Spleen (tissue), 11 donors: ENCODE data around the gene PNMA8C. TPM values are rescaled to one million over a fixed set of nuclear protein-coding genes. Genes with fewer than 3 reads are reported as not detected.
A peak's percentile ranks its signal among the peaks of the same experiment; 100 is the strongest.
"Not testable (repeated sequence)": the region's sequence is repeated elsewhere in the genome, so short reads cannot be mapped to it uniquely, and the experiment has no call there.

ENCODE experiments used
- DNase-seq: peaks from one replicate; pipeline ENCODE4 v3.0.0-alpha.2; 2020
- H3K27ac ChIP-seq, 8 donors: fragments of 200-600 bp; sonication (generic) in 7 of 8; 1 replicate in 4 of 8; 2 replicates in 4 of 8; pipeline versions ENCODE4 v1.5.0 to v1.8.0; 2016 to 2021; ENCODE audit warnings: inconsistent platforms in 4 of 8, mild to moderate bottlenecking in 4 of 8, moderate library complexity in 1 of 8
- H3K27me3 ChIP-seq, 7 donors: fragments of 200-600 bp; sonication (generic) in 6 of 7; replicated peaks in 1 of 7; 1 replicate in 4 of 7; 2 replicates in 3 of 7; pipeline versions ENCODE4 v1.5.0 to v1.8.0; 2016 to 2021; ENCODE audit warnings: inconsistent platforms in 3 of 7, mild to moderate bottlenecking in 1 of 7
- H3K36me3 ChIP-seq, 6 donors: fragments of 200-600 bp; sonication (generic) in 5 of 6; 1 replicate in 4 of 6; 2 replicates in 2 of 6; pipeline versions ENCODE4 v1.5.0 to v1.8.0; 2016 to 2021; ENCODE audit warnings: inconsistent platforms in 2 of 6
- H3K4me1 ChIP-seq, 6 donors: fragments of 200-600 bp; sonication (generic) in 5 of 6; 1 replicate in 3 of 6; 2 replicates in 3 of 6; pipeline versions ENCODE4 v1.5.0 to v1.8.0; 2016 to 2021; ENCODE audit warnings: inconsistent platforms in 3 of 6
- H3K4me3 ChIP-seq, 8 donors: fragments of 200-600 bp; sonication (generic) in 7 of 8; 1 replicate in 4 of 8; 2 replicates in 4 of 8; pipeline versions ENCODE4 v1.5.0 to v1.8.0; 2016 to 2021; ENCODE audit warnings: inconsistent platforms in 4 of 8, mild to moderate bottlenecking in 4 of 8, moderate library complexity in 2 of 8
- H3K9me3 ChIP-seq, 8 donors: fragments of 200-600 bp; sonication (generic) in 7 of 8; 1 replicate in 4 of 8; 2 replicates in 4 of 8; pipeline versions ENCODE4 v1.5.0 to v1.8.0; 2016 to 2021; ENCODE audit warnings: inconsistent platforms in 4 of 8
- CTCF ChIP-seq, 11 experiments: fragments of 200-600 bp in 7 of 11; fragments of 450-650 bp in 4 of 11; sonication (generic) in 4 of 11; IDR thresholded peaks in 8 of 11; conservative IDR thresholded peaks in 3 of 11; 1 replicate in 7 of 11; 2 replicates in 4 of 11; pipeline versions ENCODE4 v1.4.0 to v1.8.0; 2016 to 2021; ENCODE audit warnings: antibody characterized with exemption in 11 of 11, inconsistent platforms in 4 of 11, mild to moderate bottlenecking in 1 of 11
- POLR2AphosphoS5 ChIP-seq, 3 donors: sonication (generic); formaldehyde crosslinking; IDR thresholded peaks; one replicate each; pipeline ENCODE4 v1.5.1; 2017; ENCODE audit warnings: antibody characterized with exemption in 3 of 3
- WGBS, 5 donors: extraction: QIAGEN DNeasy Blood & Tissue Kit in 3 of 5; methylation state at CpG; one replicate each; pipeline versions ENCODE4 v1.1.5 to v1.1.7; 2013 to 2018; 5-methylcytosine and 5-hydroxymethylcytosine counted together
- intact Hi-C: fragments of 100-400 bp; cut with DNase I; formaldehyde crosslinking; loops from one replicate; pipeline ENCODE4 v1.15.0; 2023; ENCODE audit warnings: low total_unique reads
- polyA plus RNA-seq, 3 donors: library from polyadenylated mRNA; stranded (reverse); fragments of 200-250 nt; gene quantifications; one replicate each; pipeline ENCODE4 v1.2.1, GENCODE V29; 2013
- total RNA-seq, 7 donors: library from RNA; depleted of rRNA in 3 of 7; stranded (reverse); fragments of >200 nt in 3 of 7; fragmentation: NEBNext Ultra II Directional in 4 of 7; extraction: Animal tissue kit (Norgen Biotek cat#: 25700) in 4 of 7; gene quantifications; one replicate each; pipeline versions ENCODE4 v1.1.0 to v1.2.1, GENCODE V29; 2016 to 2021
- donor health status: healthy with polysubstance abuse.
- donor health status: DM: no; HTN: no; CAD: no; lungs with moderate emphysema.
- donor health status: DM: no; HTN: no; CAD: no.
- donor health status: Bipolar disorder and iron deficiency.
- donor health status: healthy.
- donor health status: DM: no; HTN: no; CAD: no.
- donor health status: DM: yes; HTN: yes; CAD: no.

PNMA8C gene
- total and polyA plus RNA-seq, 10 donors: 0.03 TPM; not detected in 9

- 92 to 96% (median 94%) methylated on average over 19 to 20 of the region's 20 CpGs for WGBS, 5 donors
- no peaks in the 10 kb centered on the region for H3K9me3 ChIP-seq
- TF ChIP-seq CTCF (IDR thresholded peaks at IDR 0.05 in 8 of 11, conservative IDR thresholded peaks at IDR 0.05 in 3 of 11): no peak
- TF ChIP-seq POLR2AphosphoS5 (IDR thresholded peaks at IDR 0.05): peak in 1 of 3 donors; percentile 32
- DNase-seq: no peak
- H3K27ac ChIP-seq: peak overlapping the region in 1 of 8 donors; percentile 5
- intact Hi-C loops: no loop called here
- peaks cover 0 to 98% (median 50%) of the 10 kb centered on the region in 6 donors for H3K36me3 ChIP-seq
- H3K4me1 ChIP-seq: peaks cover 1 to 60% (median 24%) of the 10 kb centered on the region in 6 donors
- H3K4me3 ChIP-seq: no peak overlapping the region
- H3K27me3 ChIP-seq: no peaks in the 10 kb centered on the region
These were observed 52.2 kb downstream of the PNMA8C start for GRCh38 chr19:46376241-46377153.

- H3K27ac ChIP-seq, H3K4me3 ChIP-seq, H3K9me3 ChIP-seq, H3K27me3 ChIP-seq, intact Hi-C loops: not testable (repeated sequence)
- DNase-seq: peak; percentile 34
- 92 to 98% (median 95%) methylated on average over 16 to 22 of the region's 22 CpGs for WGBS, 5 donors
- Histone ChIP-seq H3K36me3 (peaks cover 0 to 98% (median 45%) of the 10 kb centered on the region in 6 donors), H3K4me1 (peaks cover 4 to 62% (median 32%) of the 10 kb centered on the region in 6 donors)
These were observed 53.2 kb downstream of the PNMA8C start for GRCh38 chr19:46375476-46376067.

Other genes starting within 250 kb of the PNMA8C start
- not detected for gene IGFL1, start 199.2 kb downstream of the PNMA8C start, total RNA-seq
- gene IGFL1, start 199.2 kb downstream of the PNMA8C start, polyA plus RNA-seq: not detected
- 100 to 1,000 TPM in 2 of 7 donors, 10 to 100 TPM in 5; 25.9 to 126 (median 97.5) TPM for gene HIF3A, start 131.9 kb downstream of the PNMA8C start, total RNA-seq
- gene HIF3A, start 131.9 kb downstream of the PNMA8C start, polyA plus RNA-seq: 10 to 100 TPM in 2 of 3 donors, 1 to 10 TPM in 1; 5.0 to 82.7 (median 18.7) TPM
- gene PPP5C, start 81.8 kb downstream of the PNMA8C start, total RNA-seq: 10 to 100 TPM; 61.1 to 87.3 (median 74.2) TPM
- gene PPP5C, start 81.8 kb downstream of the PNMA8C start, polyA plus RNA-seq: 10 to 100 TPM; 26.5 to 67.5 (median 29.8) TPM
- gene CCDC8, start 15.4 kb downstream of the PNMA8C start, total RNA-seq: 1 to 10 TPM; 1.7 to 4.4 (median 2.6) TPM
- 1 to 10 TPM in 2 of 3 donors, under 1 TPM in 1; 0.46 to 1.2 (median 1.1) TPM for gene CCDC8, start 15.4 kb downstream of the PNMA8C start, polyA plus RNA-seq
- 1 to 10 TPM in 4 of 7 donors, under 1 TPM in 3; 0.20 to 2.7 (median 1.7) TPM for gene PNMA8A, start 42.6 kb upstream of the PNMA8C start, total RNA-seq
- gene PNMA8A, start 42.6 kb upstream of the PNMA8C start, polyA plus RNA-seq: 1 to 10 TPM in 1 of 3 donors, under 1 TPM in 2; 0.13 to 1.8 (median 0.19) TPM
- 1 to 10 TPM; 2.1 to 5.7 (median 3.0) TPM for gene PNMA8B, start 66.9 kb upstream of the PNMA8C start, total RNA-seq
- 1 to 10 TPM in 2 of 3 donors, under 1 TPM in 1; 0.57 to 1.2 (median 1.2) TPM for gene PNMA8B, start 66.9 kb upstream of the PNMA8C start, polyA plus RNA-seq
- gene CALM3, start 172.4 kb upstream of the PNMA8C start, total RNA-seq: 100 to 1,000 TPM; 121 to 197 (median 143) TPM
- 100 to 1,000 TPM in 2 of 3 donors, 10 to 100 TPM in 1; 78.1 to 167 (median 111) TPM for gene CALM3, start 172.4 kb upstream of the PNMA8C start, polyA plus RNA-seq
- 10 to 100 TPM in 3 of 7 donors, 1 to 10 TPM in 4; 5.4 to 18.6 (median 8.6) TPM for gene PTGIR, start 196.2 kb upstream of the PNMA8C start, total RNA-seq
- gene PTGIR, start 196.2 kb upstream of the PNMA8C start, polyA plus RNA-seq: 1 to 10 TPM; 5.7 to 9.1 (median 5.9) TPM
- not detected for gene GNG8, start 207.3 kb upstream of the PNMA8C start, total RNA-seq
- gene GNG8, start 207.3 kb upstream of the PNMA8C start, polyA plus RNA-seq: not detected
- gene DACT3, start 232.2 kb upstream of the PNMA8C start, total RNA-seq: 10 to 100 TPM in 1 of 7 donors, 1 to 10 TPM in 6; 4.9 to 10.4 (median 6.1) TPM
- gene DACT3, start 232.2 kb upstream of the PNMA8C start, polyA plus RNA-seq: 1 to 10 TPM; 1.6 to 4.1 (median 3.2) TPM